ENCODE data around the gene ZBTB22.
"Not testable (repeated sequence)": the region's sequence is repeated elsewhere in the genome, so short reads cannot be mapped to it uniquely, and the experiment has no call there.

ZBTB22 gene

DNA sequence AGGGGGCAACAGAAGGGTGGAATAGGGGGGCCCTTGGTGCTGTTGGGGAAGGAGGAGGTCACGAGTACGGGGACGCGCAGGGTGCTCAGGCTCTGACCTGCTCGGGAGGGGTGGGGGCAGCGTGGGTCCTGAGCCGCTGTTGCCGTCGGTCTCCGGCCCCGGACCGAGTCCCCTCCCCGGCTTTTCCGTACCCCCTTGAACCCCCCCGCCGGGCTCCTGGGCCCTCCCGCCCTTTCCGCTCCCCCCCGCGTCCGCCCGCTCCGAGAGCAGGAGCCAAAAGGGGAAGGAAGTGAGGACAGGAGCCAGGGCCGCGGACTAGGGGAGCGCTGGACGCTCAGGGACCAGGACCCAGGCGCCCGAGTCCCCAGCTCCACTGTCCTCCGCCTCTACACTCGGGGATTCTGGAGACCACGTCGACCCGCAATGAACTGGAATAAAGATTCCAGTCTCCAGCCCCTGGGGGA, 18.7 kb downstream of the ZBTB22 start, which contains the start of gene RGL2:
RGL2 (minus strand) TSS at position 170 of the 464 bp plus-strand sequence. CDS start 332 bp downstream, outside the sequence.
- DNase-seq: peak; percentile 48

DNA sequence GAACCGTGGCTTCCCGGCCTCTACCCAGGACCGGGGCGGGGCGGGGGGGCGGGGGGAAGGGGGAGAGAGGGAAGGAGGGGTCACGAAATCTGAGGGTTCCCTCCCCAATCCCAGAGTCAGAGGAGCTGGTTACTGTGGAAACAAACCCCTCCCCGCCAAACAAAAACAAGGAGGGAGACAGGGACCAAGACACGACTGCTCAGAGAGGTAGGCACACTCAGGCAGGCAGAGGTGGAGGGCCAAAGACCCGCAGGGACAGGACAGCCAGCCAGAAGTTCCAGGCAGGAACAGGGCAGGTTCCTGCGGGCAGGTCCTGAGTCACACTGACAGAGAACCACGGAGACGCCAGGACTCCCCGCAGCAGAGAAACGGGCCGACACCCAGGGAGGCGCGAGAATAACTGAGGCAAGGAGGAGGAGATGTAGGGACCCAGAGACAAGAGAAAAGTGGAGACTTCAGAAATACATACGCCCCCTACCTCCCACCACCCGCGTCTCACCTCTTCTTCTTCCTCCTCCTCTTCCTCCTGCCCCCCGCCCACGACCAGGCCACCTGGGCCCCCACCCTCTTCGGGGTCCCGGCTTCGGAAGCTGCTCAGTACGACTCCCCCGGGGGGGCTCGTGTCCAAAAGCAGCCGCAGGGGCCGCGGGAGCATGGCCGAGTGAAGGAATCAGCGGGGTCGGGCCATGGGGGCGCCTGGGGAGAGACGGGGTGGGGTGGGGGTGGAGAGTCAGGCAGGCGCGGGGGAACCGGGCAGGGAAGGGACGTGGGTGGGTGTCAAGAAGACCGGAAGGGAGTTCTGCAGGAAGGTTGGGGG, 19.4 kb downstream of the ZBTB22 start:
- peak; percentile 75 for DNase-seq

DNA sequence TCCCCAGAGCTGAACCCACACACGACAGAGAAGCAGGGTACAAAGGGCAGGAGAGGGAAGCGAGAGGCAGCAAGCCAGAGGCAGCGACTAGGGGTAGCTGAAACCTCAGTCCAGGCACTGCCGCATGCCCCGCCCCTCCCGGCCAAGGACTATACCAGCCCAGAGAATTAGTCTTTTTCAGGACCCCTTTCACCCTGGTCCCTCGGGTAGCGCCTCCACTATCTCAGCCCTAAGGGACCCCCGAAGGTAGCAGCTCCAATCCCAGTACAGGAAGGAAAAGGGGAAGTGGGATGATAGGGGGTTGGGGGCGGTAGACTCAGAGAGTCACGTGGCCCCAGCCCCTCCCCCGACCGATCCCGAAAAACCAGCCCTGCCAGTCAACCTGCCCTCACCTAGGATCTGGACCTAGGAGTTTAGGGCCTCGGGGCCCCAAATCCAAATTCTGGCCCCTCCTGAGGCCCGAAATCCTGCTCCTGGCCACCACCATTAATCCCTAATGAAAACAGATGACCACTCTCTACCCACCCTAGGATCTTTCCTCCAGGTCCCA, 20.1 kb downstream of the ZBTB22 start:
- no peak for DNase-seq

DNA sequence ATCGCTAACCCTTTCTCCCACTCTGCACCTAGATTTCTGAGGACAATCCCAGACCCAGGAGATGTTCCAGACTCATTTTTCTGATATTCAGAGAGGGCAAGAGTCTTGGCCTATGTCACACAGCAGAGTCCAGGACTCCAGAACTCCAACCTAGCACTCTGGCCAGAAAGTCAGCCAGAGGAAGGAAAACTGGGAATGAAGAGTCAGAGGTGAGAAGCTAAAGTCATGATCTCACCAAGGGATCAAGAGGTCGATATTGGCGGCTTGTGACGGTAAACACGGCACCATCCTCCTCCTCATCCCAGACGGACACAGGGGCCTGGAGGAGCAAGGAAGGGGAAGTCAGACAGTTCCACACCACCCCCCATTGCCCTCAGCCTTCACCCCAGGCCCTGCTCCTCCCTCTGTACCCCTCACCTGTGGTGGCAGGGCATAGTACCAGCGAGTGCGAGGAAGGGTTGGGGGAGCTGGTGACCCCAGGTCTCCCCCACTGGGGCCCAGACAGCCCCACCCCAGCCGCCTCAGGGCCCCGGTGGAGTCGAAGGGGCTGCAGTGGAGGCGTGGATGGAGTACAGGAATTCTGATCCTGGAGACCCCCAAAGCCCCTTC, 20.6 kb downstream of the ZBTB22 start:
- DNase-seq: no peak

DNA sequence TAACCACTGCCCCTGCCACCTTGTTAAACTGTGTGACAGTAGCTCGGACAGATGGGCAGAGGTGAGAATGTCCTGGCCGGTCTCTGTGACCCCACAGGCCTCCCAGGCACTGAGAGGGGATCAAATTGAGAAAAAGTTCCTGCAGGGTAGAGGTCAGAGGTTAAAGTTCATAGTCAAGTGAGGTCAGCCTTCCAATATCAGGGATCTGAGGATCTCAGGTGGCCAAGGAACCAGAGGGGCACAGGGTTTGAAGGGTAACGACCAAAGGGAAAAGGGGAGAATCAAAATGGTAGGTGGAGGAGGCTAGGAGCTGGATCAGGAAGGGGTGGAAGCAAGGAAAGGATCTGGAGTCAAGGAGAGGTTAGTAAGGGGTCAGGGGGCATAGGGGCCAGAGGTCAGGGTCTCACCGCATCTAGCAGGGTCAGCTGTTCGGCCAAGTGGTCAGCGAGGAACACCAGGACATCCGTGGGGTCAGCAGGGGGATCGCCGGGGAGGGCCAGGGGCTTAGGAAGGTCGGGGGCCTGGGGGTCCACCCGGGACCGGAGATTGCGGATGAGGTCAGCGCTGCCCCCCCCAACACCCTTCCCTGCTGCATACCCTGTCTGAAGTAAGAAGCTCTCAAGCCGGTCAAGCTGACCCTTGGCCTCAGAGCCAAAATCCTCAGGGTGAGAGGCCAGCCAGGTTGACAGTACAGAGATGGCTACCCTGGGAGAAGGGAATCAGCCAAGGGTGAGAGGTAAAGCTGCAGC, 21.7 kb downstream of the ZBTB22 start:
- DNase-seq: no peak

DNA sequence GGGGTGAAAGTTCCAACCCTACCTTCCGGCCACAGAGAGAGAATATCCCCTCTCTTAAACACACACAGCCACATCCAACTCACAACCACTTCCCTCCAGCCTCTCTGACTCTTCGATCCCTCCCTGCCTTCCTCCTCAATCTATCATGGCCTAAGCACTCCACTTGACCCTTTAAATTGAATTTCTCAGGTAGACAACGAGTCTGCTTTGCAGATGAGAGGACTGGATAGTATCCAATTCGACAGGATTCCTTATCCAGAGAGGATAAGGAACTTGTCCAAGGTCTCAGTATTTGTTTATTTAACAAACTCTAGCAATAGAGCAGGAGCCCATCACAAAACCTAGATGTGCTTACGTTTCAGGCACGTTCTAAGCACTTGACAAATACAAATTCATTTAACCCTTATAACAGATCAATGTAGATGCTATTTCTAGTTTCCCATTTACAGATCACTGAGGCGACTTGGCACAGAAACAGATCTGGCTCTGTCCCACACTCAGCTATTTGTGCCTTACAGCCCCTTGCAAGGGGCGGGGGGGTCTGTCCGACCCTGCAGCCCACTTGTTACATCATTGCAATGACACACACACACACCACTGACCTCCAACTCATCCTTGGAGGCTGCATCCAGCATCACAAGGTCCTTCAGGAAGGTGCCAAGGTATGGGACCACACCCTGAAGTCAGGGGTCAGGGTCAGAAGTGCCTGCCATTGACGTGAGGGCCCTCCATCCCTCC, 23.3 kb downstream of the ZBTB22 start:
- no peak for DNase-seq

DNA sequence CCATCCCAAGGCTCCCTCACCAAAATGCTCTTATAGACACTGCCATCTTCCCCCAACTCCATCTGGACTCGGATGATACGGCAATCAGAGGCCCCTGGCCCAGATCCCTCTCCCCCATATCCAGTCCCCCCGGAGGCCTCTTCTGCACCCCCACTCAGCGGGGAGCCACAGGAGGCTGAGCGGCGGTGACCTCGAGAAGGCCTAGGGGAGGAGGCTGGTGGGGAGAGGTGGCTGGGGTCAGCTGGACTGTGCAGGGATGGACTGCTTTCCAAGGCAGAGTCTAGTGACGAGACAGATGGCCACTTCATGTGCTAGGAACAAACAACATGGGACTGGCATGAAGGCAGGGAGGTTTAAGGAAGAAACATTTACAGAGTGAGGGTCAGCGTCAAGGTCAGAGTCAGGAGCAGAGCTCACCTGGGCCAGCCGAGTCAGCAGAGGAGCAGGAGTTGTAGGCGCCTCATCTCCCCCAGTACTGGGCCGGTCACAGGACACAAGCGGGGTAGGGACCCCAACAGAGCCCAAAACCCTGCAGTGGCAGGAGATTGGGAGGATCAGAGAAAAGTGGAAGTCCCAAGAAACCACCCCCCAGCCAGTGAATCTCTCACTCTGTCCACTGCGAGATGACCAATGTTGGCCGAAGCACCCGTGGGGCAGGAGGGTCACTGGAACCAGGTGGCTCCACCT, 24.4 kb downstream of the ZBTB22 start:
- DNase-seq: no peak

DNA sequence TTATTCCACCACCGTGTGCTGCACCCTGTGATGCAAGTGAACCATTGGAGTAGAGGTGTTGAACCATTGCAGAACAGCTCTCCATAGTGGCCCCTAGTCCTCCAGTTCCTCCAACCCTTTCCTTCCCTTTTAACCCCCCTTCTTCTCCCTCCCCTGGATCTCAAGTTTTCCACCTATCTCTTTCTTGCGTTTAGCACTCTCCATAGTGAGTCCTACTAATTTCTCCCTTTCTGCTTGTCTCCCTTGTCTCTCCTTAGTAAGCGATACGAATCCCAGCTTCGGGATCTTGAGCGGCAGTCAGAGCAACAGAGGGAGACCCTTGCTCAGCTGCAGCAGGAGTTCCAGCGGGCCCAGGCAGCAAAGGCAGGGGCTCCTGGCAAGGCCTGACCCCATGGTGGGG, 27.1 kb downstream of the ZBTB22 start:
- no peak for DNase-seq

DNA sequence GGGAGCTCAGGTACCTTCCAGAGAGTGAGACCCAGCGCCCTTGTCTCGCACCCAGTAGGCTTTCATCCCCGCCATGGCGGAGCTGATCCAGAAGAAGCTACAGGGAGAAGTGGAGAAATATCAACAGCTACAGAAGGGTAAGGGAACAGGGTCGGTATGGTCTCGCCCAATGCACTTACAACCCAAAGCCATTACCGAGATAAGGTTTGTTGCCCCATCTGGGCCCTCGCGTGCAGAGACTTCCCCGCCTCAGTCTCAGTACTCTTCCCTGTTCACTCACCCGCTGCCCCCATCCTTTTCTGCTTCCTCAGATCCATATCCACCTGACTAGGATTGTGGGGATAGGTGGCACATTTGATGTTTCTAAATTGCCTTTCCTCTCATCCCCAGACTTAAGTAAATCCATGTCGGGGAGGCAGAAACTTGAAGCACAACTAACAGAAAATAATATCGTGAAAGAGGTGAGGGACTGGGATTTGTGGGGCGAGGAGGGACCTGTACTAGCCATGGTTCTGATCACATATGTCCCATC, 27.7 kb downstream of the ZBTB22 start:
- no peak for DNase-seq

DNA sequence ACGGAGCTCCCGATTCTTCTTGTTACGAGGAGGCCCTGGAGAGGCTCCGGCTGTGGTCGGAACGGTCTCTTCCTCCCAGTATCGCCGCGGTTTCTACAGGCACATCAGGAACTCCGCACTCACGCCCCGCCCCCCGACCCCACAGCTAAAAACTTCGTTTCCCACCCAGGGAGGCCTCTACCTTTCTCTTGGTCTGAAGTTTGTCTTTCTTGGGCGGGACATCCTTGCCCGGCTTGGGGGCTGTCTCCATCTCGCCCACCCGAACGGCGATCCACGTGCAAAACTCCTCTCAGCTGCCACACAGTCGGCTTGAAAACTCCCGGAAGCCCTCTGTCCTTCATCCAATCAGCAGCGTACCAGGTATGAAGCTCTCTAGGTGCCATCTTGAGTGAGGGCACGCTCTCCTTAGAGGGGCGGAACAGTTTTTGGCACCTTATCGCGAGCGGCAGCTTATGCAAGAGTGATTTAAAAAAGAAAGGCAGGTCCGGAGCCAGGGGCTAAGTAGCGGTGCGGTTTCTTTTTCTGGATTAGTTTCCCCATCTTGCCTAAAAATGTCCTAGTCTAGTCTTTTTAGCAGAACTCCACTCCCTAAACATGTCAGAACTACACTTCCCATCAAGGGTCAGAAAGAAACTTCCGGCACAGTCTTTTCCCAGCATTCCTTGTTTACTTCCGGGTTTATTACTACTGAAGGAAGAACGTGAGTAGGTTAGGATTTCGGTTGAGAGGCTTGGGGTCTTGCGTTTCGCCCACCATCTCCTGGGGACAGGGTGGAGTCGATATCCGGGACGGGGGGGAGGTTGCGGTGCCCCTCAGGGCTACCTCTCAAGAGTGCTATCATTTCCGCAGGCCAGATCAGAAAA, 28.4 kb downstream of the ZBTB22 start, which contains the start of the genes PFDN6 and WDR46:
PFDN6 (plus strand) TSS at position 681 of the 863 bp plus-strand sequence. CDS start 256 bp downstream, outside the sequence.
WDR46 (minus strand) TSS at position 319 of the 863 bp plus-strand sequence; CDS start at position 250, 69 bp downstream.
- DNase-seq: peak; percentile 88

DNA sequence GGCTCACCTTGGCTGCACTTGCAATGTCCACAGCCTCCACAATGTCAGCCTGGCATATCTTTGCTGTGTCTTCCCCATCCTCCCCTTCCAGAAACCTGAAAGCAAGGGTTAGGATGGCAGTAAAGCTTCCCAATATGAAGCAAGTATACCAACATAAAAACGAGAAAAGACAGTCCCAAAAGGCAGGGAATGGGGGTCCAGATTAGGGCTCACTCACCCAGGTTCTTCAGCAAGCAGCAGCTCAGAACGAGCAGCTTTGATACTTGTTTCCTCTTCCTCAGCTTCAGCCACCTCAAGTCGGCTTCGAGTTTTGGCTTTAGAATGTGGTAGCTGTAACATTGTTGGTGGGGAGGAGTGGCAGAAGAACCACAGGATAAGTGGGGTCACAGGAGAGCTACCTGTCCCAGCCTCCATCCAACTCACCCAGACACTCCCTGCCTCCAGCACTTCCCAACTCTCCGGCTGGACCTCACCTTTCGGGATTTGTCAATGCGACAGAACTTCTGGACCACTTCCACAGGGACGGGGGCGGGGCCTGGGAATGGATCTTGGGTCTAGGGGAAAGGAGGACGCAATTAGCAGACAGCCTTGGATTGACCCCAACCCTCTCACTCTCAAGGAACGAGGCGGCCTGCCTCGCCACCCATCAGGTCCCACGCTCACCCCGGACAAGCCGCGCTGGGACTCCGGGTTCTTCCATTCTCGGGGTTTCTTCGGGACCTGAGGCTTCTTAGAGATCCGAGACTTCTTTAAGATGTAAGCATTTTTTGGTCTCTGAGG, 29.2 kb downstream of the ZBTB22 start:
- DNase-seq: no peak

DNA sequence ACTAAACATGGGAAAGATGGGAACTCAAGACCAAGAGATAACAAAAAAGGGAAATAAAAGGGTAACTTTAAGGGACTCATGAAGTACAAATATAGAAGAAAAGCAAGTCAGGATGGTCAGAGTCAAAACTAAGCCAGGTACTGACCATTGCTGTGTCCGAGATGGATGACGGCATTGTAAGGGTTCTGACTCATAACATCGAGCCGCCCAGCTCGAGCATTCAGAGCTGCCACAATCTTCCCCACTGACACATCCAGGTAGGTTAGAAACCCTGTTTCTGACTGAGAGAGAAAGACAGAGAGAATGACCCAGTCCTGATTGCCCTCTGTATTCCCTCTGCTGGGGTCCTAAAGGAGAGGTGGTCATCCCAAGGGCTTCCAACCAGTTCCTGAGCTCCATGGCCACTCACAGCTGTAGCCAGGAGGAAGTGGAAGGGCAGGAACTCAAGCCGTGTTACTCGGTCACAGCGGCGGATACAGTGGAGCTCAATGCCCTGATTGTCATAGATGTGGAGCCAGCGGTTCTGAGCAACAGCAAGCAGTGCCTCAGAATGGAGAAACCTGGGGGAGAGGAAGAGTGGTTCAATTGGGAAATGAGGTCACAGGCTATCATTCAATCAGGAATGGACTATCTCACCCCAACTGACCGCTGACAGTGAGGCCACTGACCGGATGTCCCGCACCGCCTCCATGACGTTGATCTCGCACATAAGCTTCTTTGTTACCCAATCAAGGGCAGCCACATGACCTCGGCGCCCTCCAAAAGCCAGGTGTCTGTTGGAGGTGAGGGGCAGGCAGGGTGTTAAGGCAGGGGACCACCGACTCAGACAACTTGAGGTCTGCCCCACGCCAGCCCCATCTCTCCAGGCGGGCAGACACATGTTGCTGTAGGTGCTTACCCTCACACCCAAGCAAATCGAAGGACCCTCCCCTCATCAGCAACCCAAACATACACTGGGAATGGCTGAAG, 30.3 kb downstream of the ZBTB22 start:
- DNase-seq: no peak

DNA sequence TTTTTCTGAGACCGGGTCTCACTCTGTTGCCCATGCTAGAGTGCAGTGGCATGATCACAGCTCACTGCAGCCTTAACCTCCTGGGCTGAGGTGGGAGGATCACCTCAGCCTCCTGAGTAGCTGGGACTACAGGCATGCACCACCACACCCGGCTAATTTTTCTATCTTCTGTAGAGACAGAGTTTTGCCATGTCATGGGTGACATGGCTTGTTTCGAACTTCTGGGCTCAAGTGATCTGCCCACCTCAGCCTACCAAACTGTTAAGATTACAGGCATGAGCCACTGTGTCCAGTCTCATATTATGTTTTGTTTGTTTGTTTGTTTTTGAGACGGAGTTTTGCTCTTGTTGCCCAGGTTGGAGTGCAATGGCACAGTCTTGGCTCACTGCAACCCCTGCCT, 32.3 kb downstream of the ZBTB22 start:
- DNase-seq: not testable (repeated sequence)

DNA sequence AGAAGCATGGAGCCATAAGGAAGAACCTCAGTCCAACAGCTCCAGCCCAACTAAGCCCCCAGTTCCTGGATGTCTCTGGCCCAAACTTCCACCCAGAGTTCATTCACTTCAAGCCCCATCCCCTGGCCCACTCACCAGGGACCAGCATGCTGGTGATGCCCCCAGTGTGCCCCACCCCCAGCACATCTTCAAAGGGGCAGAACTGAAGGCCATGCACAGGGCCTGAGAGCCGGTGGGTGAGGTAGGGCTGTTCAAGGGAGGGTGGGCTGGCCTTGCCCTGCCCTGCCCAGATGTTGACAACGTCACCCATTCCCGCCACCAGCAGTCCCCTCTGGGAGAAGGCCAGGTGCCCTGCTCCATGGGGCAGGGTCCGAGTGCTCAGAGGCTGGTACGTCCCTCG, 37.0 kb downstream of the ZBTB22 start:
- DNase-seq: no peak

DNA sequence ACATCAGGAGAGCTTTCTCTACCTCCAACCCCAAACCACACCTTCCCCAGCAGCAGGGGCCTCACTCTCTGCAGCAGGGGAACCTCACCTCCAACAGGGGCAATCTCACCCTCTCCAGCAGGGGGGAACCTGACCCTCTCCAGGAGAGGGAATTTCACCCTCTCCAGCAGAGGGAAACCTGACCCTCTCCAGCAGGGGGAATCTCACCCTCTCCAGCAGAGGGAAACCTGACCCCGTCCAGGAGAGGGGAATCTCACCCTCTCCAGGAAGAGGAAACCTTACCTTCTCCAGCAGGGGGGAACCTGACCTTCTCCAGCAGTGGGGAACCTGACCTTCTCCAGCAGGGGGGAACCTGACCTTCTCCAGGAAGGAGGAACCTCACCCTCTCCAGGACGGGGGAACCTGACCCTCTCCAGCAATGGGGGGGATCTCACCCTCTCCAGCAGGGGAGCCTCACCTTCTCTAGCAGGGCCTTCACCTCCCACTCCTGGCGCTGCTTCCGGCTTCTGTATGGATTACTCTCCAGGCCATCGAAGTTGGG, 37.5 kb downstream of the ZBTB22 start:
- DNase-seq: peak; percentile 42

DNA sequence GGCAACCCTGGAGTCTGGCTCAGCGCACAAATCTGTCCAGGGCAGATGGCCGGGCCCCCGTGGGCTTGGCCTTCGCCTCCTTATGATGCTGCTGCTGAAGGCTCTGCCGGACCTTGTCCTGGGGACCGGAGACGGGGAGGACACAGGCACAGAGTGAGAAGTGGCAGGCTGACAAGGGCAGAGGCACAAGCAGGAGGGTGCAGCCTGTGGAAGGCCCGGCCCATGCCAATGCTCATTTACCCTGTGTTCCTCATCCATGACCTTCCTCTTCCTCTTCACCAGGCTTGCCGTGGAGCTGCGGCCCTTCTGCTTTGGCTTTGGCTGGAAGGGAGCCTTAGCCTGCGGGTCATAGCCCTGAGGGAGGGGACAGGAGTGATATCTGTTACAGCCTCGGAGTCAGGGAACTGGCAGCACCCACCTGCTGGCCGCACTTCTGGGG, 38.3 kb downstream of the ZBTB22 start:
- no peak for DNase-seq

DNA sequence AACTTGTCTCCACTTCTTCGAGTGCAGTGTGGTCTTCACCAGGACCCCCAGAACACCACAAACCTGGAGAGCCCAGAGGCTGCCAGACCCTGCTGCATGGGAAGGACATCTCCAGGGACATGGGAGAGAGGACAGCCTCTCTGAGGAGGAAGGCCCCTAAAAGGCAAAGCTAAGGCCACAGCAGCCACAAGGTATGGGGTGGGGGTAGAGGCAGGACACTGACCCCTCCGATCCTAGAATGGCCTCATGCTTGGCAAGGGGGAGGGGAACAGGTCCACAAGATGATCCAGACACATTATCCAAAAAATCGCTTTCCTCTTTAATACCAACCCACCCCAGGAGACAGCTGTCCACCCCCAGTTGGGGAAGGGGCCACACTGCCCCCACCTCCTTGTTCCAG, 38.7 kb downstream of the ZBTB22 start:
- no peak for DNase-seq

DNA sequence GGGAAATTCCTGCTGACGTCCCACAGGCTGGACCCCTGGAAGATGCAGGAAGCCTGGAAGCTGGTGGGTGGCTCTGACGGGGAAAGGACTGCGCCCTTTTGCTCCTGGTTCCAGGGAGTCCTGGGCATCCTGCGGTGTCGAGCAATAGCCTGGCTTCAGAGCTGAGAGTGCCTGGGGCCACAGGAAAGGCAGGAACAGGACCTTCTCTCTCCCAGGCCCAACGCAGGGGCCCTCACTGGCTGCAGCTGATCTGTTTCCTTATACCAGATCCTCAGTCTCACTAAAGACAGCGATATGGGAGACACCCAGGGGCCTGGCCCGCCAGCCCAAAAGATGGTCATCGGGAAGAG, 39.2 kb downstream of the ZBTB22 start:
- DNase-seq: no peak
